HepG2 (cell line): ENCODE measurements around the gene BOD1L1. TPM values are rescaled to one million over a fixed set of nuclear protein-coding genes. Genes with fewer than 3 reads are reported as not detected.

Source experiments
- ATAC-seq: fragments of 200-7000 bp; cut with Tn5 transposase; 3 replicates; pipeline ENCODE4 v1.9.1; 2020; ENCODE audit warnings: mild to moderate bottlenecking, moderate library complexity
- BruUV-seq: library from RNA; stranded (reverse); fragments of 400-500 nt; replicated peaks from 2 replicates; lab custom pipeline; 2021; lab: Mats Ljungman, UMichigan
- CTCF ChIA-PET: fragments of 300-600 bp; formaldehyde crosslinking; extraction: SDS; loops from one replicate; lab custom pipeline; 2021; ENCODE audit warnings: low total read pairs, inconsistent platforms, low intra/inter-chr PET ratio; lab: Yijun Ruan, JAX
- POLR2A ChIA-PET: fragments of 350-600 bp; sonication (Branson Sonifier 250); formaldehyde crosslinking; loops from one replicate; lab custom pipeline; 2020; ENCODE audit warnings: antibody characterized with exemption, inconsistent platforms; lab: Yijun Ruan, JAX
- DNase-seq: peaks from one replicate; pipeline ENCODE4 v3.0.0-alpha.2; 2015; ENCODE audit warnings: low spot score
- FAIRE-seq: peaks from 3 replicates; lab custom pipeline; 2011; peaks lifted over from hg19 to GRCh38; lab: Jason Lieb, UNC
- H2AFZ ChIP-seq: one replicate; pipeline ENCODE4 v1.6.1; 2011; ENCODE audit warnings: low read length, inconsistent platforms
- H3K27ac ChIP-seq: fragments of 300-600 bp; 3 replicates; pipeline ENCODE4 v1.8.0; 2011; ENCODE audit warnings: mixed run types, mild to moderate bottlenecking, mixed read lengths, low read length, inconsistent platforms; ENCODE audit not compliant: insufficient read depth; ENCODE audit errors: extremely low read length
- H3K27me3 ChIP-seq, 2 experiments: fragments of 200-600 bp in 1 of 2; 2 replicates in 1 of 2; 3 replicates in 1 of 2; pipeline versions ENCODE4 v1.6.0 to v1.8.0; 2011; ENCODE audit warnings: low read length in 2 of 2, mild to moderate bottlenecking in 2 of 2, moderate library complexity in 2 of 2, inconsistent platforms in 1 of 2; ENCODE audit not compliant: insufficient read depth in 2 of 2, control insufficient read depth in 1 of 2
- H3K36me3 ChIP-seq, 2 experiments: fragments of 200-600 bp in 1 of 2; replicated peaks in 1 of 2; 2 replicates in 1 of 2; 3 replicates in 1 of 2; pipeline versions ENCODE4 v1.5.1 to v1.8.0; 2011; ENCODE audit warnings: low read length in 2 of 2, inconsistent platforms in 1 of 2; ENCODE audit not compliant: insufficient read depth in 2 of 2, control insufficient read depth in 1 of 2
- H3K4me1 ChIP-seq: 2 replicates; pipeline ENCODE4 v1.5.1; 2012; ENCODE audit warnings: low read length, inconsistent platforms; ENCODE audit not compliant: insufficient read depth
- H3K4me2 ChIP-seq: 2 replicates; pipeline ENCODE4 v1.6.0; 2011; ENCODE audit warnings: low read depth, low read length, inconsistent platforms
- H3K4me3 ChIP-seq, 3 experiments: fragments of 200-600 bp in 1 of 3; sonication (generic), shearing (Covaris generic) in 1 of 3; replicated peaks in 1 of 3; 2 replicates each; pipeline ENCODE4 v1.5.1; 2011 to 2016; ENCODE audit warnings: low read length in 3 of 3, inconsistent platforms in 2 of 3, low read depth in 2 of 3, mild to moderate bottlenecking in 2 of 3, control low read depth in 1 of 3, mixed read lengths in 1 of 3; ENCODE audit not compliant: insufficient read depth in 1 of 3
- H3K79me2 ChIP-seq: one replicate; pipeline ENCODE4 v1.6.1; 2011; ENCODE audit warnings: low read length, inconsistent platforms; ENCODE audit not compliant: insufficient read depth
- H3K9ac ChIP-seq: 2 replicates; pipeline ENCODE4 v1.6.0; 2011; ENCODE audit warnings: mild to moderate bottlenecking, low read depth, low read length, inconsistent platforms; ENCODE audit not compliant: insufficient read depth
- H3K9me3 ChIP-seq: 2 replicates; pipeline ENCODE4 v1.5.1; 2012; ENCODE audit warnings: mild to moderate bottlenecking, low read length
- H4K20me1 ChIP-seq: 2 replicates; pipeline ENCODE4 v1.6.0; 2011; ENCODE audit warnings: inconsistent platforms, mild to moderate bottlenecking, low read length, moderate library complexity; ENCODE audit not compliant: insufficient read depth
- DNMT1 ChIP-seq: sonication (generic); formaldehyde crosslinking; IDR thresholded peaks from 2 replicates; pipeline ENCODE4 v1.5.1; 2020; ENCODE audit warnings: mild to moderate bottlenecking, missing genetic modification reagents
- GATAD2A ChIP-seq: IDR thresholded peaks from 2 replicates; pipeline ENCODE4 v1.6.1; 2016
- PHF20 ChIP-seq: sonication (generic); formaldehyde crosslinking; IDR thresholded peaks from 2 replicates; pipeline ENCODE4 v1.5.0; 2020; ENCODE audit warnings: mild to moderate bottlenecking, missing genetic modification reagents
- POLR2G ChIP-seq: fragments of 200-400 bp; formaldehyde crosslinking; IDR thresholded peaks from 2 replicates; pipeline ENCODE4 v1.6.1; 2018; ENCODE audit warnings: mild to moderate bottlenecking, low read depth, low read length, moderate library complexity
- REPIN1 ChIP-seq: sonication (generic); formaldehyde crosslinking; IDR thresholded peaks from 2 replicates; pipeline ENCODE4 v1.8.0; 2022; ENCODE audit warnings: missing genetic modification reagents, low read depth, mild to moderate bottlenecking, borderline replicate concordance
- RFX3 ChIP-seq: IDR thresholded peaks from 2 replicates; pipeline ENCODE4 v1.6.1; 2016; ENCODE audit warnings: missing biosample characterization, missing genetic modification reagents
- SYNCRIP ChIP-seq: fragments of 200-400 bp; formaldehyde crosslinking; IDR thresholded peaks from 2 replicates; pipeline ENCODE4 v1.6.1; 2018; ENCODE audit warnings: mild to moderate bottlenecking, low read depth, low read length; ENCODE audit not compliant: insufficient read depth
- TEAD3 ChIP-seq: optimal IDR thresholded peaks from 2 replicates; pipeline ENCODE3; 2016; ENCODE audit warnings: borderline replicate concordance
- ZC3H13 ChIP-seq: sonication (generic); formaldehyde crosslinking; IDR thresholded peaks from 2 replicates; pipeline ENCODE4 v1.8.1; 2023; ENCODE audit warnings: mild to moderate bottlenecking, missing genetic modification reagents, moderate library complexity
- ZNF44 ChIP-seq: sonication (generic); formaldehyde crosslinking; IDR thresholded peaks from 2 replicates; pipeline ENCODE4 v1.5.1; 2020; ENCODE audit warnings: mild to moderate bottlenecking, missing genetic modification reagents
- ZNF572 ChIP-seq: sonication (generic); formaldehyde crosslinking; IDR thresholded peaks from 2 replicates; pipeline ENCODE4 v1.5.1; 2020; ENCODE audit warnings: mild to moderate bottlenecking, missing genetic modification reagents
- ZNF607 ChIP-seq: sonication (generic); formaldehyde crosslinking; IDR thresholded peaks from 2 replicates; pipeline ENCODE4 v1.5.1; 2020; ENCODE audit warnings: missing genetic modification reagents, mild to moderate bottlenecking, borderline replicate concordance
- ZNF749 ChIP-seq: sonication (generic); formaldehyde crosslinking; IDR thresholded peaks from 2 replicates; pipeline ENCODE4 v1.8.0; 2022; ENCODE audit warnings: mild to moderate bottlenecking, missing genetic modification reagents, moderate library complexity, borderline replicate concordance
- WGBS: methylation state at CpG from one replicate; pipeline ENCODE4 v1.1.6; 2017; ENCODE audit warnings: low lambda C conversion rate; 5-methylcytosine and 5-hydroxymethylcytosine counted together
- in situ Hi-C: cut with HindIII; loops from 2 replicates; pipeline ENCODE4 v1.10.0; 2017; ENCODE audit warnings: low pct_unique_long_range_greater_than_20kb; ENCODE audit not compliant: extremely low pct_ligation_motif_present
- intact Hi-C: fragments of 100-400 bp; cut with micrococcal nuclease; formaldehyde crosslinking; loops from one replicate; pipeline ENCODE4 v1.10.0; 2022; ENCODE audit not compliant: unreplicated experiment
- polyA plus RNA-seq, 8 experiments: library from polyadenylated mRNA; depleted of rRNA in 3 of 8; stranded (reverse) in 7 of 8; unstranded in 1 of 8; fragments of >200 nt; fragmentation: Illumina TruSeq in 4 of 8; extraction: Trizol in 4 of 8; gene quantifications; 2 replicates each; pipeline versions ENCODE4 v1.2.1 to v1.2.3, GENCODE V29; 2011 to 2016; ENCODE audit warnings: low read depth in 4 of 8, missing spikeins in 1 of 8, mixed read lengths in 1 of 8; ENCODE audit not compliant: insufficient read depth in 1 of 8
- total RNA-seq, 5 experiments: library from RNA; depleted of rRNA; stranded (reverse); fragments of >200 nt; fragmentation: Illumina TruSeq; extraction: Trizol; gene quantifications; 2 replicates each; pipeline ENCODE4 v1.2.3, GENCODE V29; 2016; ENCODE audit warnings: low read depth in 1 of 5
- TF ChIP-seq, protein P1 (sequence below): sonication (generic); formaldehyde crosslinking; IDR thresholded peaks from 2 replicates; pipeline ENCODE4 v1.9.0; 2021; ENCODE audit warnings: missing genetic modification reagents, mild to moderate bottlenecking, borderline replicate concordance
- TF ChIP-seq, protein P2 (sequence below): sonication (generic); formaldehyde crosslinking; IDR thresholded peaks from 2 replicates; pipeline ENCODE4 v1.5.0; 2020; ENCODE audit warnings: mild to moderate bottlenecking, missing genetic modification reagents, moderate library complexity
- TF ChIP-seq, protein P3 (sequence below): IDR thresholded peaks from 2 replicates; pipeline ENCODE4 v1.6.1; 2016; ENCODE audit warnings: low read depth

BOD1L1 gene
- total and polyA plus RNA-seq, 2 of the 13 experiments (the other 11 are each of a cell fraction or from before 2014, with no cell fraction given), result 11.7 to 17.9 TPM

DNA sequence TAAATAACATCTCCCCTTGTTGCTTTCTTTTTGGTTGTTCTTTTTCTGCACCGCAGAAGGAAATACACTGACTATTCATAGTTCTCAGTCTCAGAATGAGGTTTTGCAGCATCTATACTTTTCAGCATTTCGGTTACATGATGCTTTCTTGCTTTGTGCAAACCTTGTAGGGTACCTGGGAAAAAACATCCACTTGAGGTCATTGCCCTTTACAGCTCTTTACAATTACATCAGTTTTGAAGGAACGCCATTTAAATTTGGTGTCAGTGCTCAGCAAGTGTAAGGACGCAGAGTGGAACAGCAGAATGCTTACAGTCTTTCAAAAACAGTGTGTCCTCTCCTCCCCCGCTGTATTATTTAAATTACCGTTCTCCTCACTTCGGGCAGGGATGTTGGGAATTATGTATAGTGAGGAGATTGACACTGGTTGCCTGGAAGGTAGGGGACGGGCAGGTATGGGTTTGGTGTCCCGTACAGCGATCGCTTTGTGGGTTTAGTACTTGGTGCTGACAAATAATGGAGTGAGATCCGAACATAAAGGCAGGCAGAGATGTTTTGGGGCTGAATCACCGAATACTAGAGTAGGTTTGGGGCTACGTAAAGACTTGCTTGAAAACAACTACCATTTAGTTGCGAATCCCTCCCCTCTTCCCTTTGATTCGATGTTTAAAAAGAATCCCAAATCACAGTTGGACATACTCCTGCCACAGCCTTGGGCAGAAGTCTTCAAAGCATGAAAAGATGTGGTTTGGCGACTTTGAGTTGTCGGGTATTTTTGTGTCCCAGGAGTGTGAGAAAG lies 81.2 kb downstream of the BOD1L1 start:
- intact Hi-C loops, result loop anchor here (5.0 to 10.0 kb wide), 3 partner anchors 64 to 469 kb away; partner anchors contain the start of gene RAB28
- Histone ChIP-seq H2AFZ (no peak overlapping the region), H3K9ac (no peak overlapping the region), H3K79me2 (no peaks in the 10 kb centered on the region), H3K4me1 (peaks cover 28% of the 10 kb centered on the region), H3K27ac (no peak overlapping the region), H3K4me2 (no peak overlapping the region), H3K27me3 (peaks cover 2 to 16% of the 10 kb centered on the region in 2 experiments; a peak in 4 of 5 replicates), H3K36me3 (no peaks in the 10 kb centered on the region), H3K4me3 (0 out of 6 replicates have a peak overlapping the region, but pooled peaks of 1 of the 3 experiments have one; percentile 54), H3K9me3 (no peaks in the 10 kb centered on the region)
- POLR2A ChIA-PET, result no interaction called here
- CTCF ChIA-PET, result no interaction called here
- FAIRE-seq (no peak), ATAC-seq (no peak), DNase-seq (no peak)
- no TSS peak for BruUV-seq
- WGBS, result 65% methylated on average over 18 of the region's 18 CpGs
- no peak for TF ChIP-seq POLR2G
- TF ChIP-seq ZNF607, result no peak
- TF ChIP-seq, protein P1, sequence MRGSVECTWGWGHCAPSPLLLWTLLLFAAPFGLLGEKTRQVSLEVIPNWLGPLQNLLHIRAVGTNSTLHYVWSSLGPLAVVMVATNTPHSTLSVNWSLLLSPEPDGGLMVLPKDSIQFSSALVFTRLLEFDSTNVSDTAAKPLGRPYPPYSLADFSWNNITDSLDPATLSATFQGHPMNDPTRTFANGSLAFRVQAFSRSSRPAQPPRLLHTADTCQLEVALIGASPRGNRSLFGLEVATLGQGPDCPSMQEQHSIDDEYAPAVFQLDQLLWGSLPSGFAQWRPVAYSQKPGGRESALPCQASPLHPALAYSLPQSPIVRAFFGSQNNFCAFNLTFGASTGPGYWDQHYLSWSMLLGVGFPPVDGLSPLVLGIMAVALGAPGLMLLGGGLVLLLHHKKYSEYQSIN (CRISPR knock-in tag), result no peak
- no peak for TF ChIP-seq DNMT1 (CRISPR knock-in tag)
- no peak for TF ChIP-seq ZNF44 (CRISPR knock-in tag)
- TF ChIP-seq REPIN1 (CRISPR knock-in tag), result no peak
- TF ChIP-seq SYNCRIP, result no peak
- TF ChIP-seq, protein P2, sequence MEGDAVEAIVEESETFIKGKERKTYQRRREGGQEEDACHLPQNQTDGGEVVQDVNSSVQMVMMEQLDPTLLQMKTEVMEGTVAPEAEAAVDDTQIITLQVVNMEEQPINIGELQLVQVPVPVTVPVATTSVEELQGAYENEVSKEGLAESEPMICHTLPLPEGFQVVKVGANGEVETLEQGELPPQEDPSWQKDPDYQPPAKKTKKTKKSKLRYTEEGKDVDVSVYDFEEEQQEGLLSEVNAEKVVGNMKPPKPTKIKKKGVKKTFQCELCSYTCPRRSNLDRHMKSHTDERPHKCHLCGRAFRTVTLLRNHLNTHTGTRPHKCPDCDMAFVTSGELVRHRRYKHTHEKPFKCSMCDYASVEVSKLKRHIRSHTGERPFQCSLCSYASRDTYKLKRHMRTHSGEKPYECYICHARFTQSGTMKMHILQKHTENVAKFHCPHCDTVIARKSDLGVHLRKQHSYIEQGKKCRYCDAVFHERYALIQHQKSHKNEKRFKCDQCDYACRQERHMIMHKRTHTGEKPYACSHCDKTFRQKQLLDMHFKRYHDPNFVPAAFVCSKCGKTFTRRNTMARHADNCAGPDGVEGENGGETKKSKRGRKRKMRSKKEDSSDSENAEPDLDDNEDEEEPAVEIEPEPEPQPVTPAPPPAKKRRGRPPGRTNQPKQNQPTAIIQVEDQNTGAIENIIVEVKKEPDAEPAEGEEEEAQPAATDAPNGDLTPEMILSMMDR, result no peak
- TF ChIP-seq RFX3 (CRISPR knock-in tag), result no peak
- no peak for TF ChIP-seq ZNF572 (CRISPR knock-in tag)
- TF ChIP-seq ZNF749 (CRISPR knock-in tag), result no peak
- TF ChIP-seq, protein P3, sequence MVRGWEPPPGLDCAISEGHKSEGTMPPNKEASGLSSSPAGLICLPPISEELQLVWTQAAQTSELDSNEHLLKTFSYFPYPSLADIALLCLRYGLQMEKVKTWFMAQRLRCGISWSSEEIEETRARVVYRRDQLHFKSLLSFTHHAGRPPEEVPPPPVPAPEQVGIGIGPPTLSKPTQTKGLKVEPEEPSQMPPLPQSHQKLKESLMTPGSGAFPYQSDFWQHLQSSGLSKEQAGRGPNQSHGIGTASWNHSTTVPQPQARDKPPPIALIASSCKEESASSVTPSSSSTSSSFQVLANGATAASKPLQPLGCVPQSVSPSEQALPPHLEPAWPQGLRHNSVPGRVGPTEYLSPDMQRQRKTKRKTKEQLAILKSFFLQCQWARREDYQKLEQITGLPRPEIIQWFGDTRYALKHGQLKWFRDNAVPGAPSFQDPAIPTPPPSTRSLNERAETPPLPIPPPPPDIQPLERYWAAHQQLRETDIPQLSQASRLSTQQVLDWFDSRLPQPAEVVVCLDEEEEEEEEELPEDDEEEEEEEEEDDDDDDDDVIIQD, result no peak
- no peak for TF ChIP-seq PHF20 (CRISPR knock-in tag)
- no peak for TF ChIP-seq ZC3H13 (CRISPR knock-in tag)
- TF ChIP-seq GATAD2A (CRISPR knock-in tag), result no peak
- TF ChIP-seq TEAD3 (CRISPR knock-in tag), result no peak
- TF ChIP-seq, all 625 proteins: peak for 0
- in situ Hi-C loops, result loop anchor here (5.0 kb wide), 2 partner anchors 694 to 819 kb away; no protein-coding TSS in a partner anchor
- no peaks in the 10 kb centered on the region for H4K20me1 ChIP-seq
